ENCODE measurements around the gene LY9. TPM values are rescaled to one million over a fixed set of nuclear protein-coding genes. Genes with fewer than 3 reads are reported as not detected.
"Not testable (repeated sequence)": the region's sequence is repeated elsewhere in the genome, so short reads cannot be mapped to it uniquely, and the experiment has no call there.

Gene LY9
- total RNA-seq, 1 donor from 2014 or later, result not detected

DNA sequence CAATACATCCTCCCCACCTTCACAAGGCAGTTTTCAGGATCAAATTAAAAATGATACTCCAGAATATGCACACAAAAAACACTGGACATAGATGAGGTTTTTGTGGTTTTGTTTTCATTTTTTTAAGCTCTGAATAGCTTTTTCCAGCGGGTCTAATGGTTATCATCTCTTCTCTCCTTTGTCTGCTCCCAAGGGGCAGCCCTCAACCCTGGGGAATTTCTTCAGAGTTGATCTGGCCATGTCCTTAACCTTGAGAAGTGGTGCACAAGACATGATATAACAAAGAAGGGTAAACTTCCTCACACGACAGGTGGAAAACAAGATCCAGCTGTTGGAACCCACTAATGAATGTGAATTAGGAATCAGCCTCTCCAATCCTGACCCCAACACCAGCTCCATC lies 68.2 kb downstream of the LY9 start:
- no peak for DNase-seq (ENCODE audit: low read depth, low spot score)

DNA sequence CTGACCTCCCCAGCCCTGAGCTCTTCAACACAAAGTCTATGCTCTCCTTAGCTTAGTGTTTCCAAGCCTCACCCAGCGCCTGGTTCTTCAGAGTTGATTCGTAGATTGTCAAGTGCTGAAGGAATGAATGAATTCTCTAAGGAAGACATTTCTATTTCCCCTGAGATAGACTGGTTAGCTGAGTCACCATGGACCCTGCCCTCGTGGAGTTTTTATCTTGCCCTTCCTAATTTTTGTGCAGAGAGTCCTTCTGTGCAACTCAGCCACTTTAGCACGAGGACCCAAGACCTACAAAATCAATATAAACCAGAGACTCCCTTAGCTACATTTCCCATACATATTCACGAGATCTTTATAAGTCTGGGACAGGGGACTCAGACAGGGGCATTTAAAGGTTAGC lies 69.4 kb downstream of the LY9 start:
- no peak for DNase-seq (ENCODE audit: low read depth, low spot score)

DNA sequence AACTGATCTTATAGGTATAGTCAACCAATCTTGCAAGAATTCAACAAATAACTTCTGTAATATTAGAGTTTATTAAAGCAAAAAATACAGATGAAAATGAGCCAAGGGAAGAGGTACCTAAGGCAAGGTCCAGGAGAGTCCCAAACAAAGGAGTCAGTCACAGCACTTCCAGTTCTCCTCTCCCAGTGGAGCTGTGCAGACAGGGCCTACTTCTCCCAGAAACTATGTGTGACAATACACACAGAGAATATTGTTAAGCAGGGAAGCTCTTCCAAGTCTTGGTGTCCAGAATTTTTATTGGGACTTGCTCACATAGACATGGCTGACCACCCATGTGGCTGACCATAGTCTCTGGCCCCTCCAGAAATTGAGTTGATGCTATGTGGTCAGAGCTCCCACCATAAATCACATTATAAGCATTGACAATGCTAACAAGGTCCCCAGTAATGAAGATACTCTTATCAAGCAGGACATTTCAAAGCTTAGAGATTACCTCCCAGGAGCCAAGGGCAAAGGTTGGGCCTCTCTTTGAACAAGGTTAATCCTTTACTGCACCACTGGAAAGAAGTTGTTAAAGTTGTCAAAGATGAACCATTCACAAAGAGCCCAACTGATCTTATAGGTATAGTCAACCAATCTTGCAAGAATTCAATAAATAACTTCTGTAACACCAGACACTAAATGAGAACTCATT lies 70.2 kb downstream of the LY9 start:
- DNase-seq (ENCODE audit: low read depth, low spot score), result no peak

DNA sequence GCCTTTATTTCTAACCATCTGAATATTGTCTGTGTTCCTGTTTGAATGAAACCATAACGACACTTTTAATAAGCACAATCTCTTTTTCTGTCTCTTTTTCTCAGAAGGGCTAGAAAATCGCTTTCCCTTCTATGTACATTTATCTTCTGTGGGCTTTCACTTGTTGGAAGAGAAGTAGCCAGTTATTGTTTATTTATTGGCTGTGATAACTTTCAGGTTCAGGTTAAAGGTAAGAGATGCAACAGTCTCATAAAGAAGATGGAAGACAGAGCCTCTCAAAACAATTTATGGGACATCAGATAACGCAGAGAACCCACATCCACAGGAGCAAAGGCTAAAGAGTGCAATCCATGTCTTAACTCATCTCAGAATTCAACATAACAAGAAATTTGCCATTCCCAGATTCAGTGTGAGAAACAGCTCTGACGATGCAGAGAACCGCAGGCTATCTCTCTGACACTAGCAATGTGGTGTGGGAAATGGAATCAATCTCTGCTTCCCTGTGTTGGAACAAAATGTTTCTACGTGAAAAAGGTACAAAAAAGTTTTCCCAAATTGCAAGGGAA lies 70.8 kb downstream of the LY9 start:
- no peak for DNase-seq (ENCODE audit: low read depth, low spot score)

DNA sequence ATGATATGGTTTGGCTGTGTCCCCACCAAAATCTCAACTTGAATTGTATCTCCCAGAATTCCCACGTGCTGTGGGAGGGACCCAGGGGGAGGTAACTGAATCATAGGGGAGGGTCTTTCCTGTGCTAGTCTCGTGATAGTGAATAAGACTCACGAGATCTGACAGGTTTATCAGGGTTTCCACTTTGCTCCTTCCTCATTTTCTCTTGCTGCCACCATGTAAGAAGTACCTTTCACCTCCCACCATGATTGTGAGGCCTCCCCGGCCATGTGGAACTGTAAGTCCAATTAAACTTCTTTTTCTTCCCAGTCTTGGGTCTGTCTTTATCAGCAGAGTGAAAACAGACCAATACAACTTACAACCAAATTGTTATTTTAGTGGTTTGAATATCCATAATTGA lies 71.7 kb downstream of the LY9 start:
- DNase-seq (ENCODE audit: low read depth, low spot score), result not testable (repeated sequence)

DNA sequence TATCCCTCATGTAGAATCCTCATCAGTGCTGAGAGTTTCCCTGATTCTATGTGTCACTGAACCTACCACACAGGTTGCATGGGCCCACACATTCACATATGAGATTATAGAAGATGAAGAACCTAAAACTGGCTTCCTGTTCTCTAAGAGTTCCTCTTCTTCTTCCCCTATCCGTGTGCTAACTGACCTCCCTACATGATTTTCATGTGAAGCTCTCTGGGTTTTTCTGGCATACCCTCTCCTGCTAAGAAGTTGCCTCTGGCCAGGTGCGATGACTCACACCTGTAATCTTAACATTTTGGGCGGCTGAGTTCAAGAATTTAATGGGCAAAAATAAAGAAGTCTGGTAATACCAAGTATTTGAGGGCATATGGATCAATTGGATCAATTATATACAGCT lies 72.2 kb downstream of the LY9 start:
- DNase-seq (ENCODE audit: low read depth, low spot score), result no peak

DNA sequence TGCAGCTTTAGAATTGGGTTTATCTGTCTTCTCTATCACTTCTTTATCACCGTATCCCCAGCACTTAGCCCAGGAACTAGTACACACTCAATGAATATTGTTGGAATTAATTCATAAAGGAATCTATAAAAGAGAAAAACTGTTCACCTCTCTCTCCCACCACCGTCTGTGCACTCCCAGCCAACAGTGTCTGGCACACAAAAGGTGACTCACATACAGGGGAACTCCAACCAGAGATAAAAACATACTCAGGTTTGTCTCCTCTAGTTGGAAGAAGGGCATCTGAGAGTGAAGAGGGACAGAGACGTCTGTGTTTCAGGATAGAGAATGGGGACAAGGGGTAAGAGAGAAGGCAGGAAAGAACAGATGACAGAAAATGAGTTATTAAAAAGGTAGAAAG lies 79.0 kb downstream of the LY9 start:
- DNase-seq (ENCODE audit: low read depth, low spot score), result no peak

DNA sequence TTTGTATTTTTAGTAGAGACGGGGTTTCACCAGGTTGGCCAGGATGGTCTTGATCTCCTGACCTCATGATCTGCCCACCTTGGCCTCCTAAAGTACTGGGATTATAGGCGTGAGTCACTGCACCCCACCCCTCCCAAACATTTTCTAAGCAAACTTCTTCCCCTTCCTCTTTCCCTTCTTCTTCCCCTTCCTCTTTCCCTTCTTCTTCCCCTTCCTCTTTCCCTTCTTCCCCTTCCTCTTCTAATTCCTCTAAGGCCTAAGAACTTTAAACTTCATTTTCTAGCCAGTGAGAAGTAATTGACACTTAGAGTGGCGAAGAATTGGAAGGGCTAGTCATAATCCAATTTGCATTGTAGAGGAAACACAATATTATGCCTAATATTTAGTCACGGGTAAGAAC lies 79.6 kb downstream of the LY9 start:
- not testable (repeated sequence) for DNase-seq (ENCODE audit: low read depth, low spot score)

DNA sequence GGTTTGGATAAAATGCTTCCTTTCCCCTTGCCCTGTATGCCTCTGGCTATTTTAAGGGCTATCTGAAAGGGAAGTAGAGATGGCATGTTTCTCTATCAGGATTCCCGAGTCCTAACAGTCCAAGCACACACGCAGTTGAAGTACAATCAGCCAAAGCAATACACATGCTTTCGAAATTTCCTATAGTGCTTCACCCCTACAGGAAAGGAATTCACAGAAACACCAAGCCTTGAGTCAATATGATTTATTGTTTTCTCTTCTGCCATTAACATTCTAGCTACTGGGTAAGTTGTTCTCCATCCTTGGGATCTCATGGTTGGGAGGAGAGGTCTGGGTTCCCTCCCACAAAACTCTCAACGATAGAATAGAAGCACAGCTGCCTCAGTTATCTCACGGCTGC lies 80.3 kb downstream of the LY9 start:
- DNase-seq (ENCODE audit: low read depth, low spot score), result no peak

DNA sequence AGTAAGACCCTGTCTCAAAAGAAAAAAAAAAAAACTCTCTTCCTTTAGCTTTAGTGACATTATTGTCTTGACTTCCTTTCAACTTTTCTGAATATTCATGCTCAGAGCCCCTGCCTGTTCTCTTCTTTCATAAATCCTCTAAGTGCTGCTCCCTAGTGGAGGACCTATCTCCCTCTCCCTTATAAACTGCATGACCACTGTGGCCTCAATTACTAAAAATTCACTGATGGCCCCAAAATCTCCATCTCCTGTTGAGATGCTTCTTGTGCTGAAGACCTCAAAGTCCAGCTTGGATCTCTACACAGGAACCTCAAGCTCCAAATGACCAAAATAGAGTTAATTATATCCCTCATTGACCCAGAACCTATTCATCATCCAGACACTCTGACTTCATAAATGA lies 81.2 kb downstream of the LY9 start:
- DNase-seq (ENCODE audit: low read depth, low spot score), result no peak

Other genes starting within 250 kb of the LY9 start
- not detected in 2 replicates for gene CD84, start 216.7 kb upstream of the LY9 start, total RNA-seq
- not detected in 2 replicates for gene SLAMF1, start 149.1 kb upstream of the LY9 start, total RNA-seq
- not detected in 2 replicates for gene CD48, start 84.4 kb upstream of the LY9 start, total RNA-seq
- gene SLAMF7, start 56.9 kb upstream of the LY9 start, total RNA-seq, result not detected in 2 replicates
- not detected in 2 replicates for gene CD244, start 66.7 kb downstream of the LY9 start, total RNA-seq
- gene ITLN1, start 89.0 kb downstream of the LY9 start, total RNA-seq, result 0.32 TPM in 1 of 2 replicates, not detected in the other
- gene ITLN2, start 158.6 kb downstream of the LY9 start, total RNA-seq, result not detected in 2 replicates
- 242 and 246 TPM in 2 replicates for gene F11R, start 225.0 kb downstream of the LY9 start, total RNA-seq
- 19.1 and 44.2 TPM in 2 replicates for gene TSTD1, start 242.8 kb downstream of the LY9 start, total RNA-seq
- gene USF1, start 249.8 kb downstream of the LY9 start, total RNA-seq, result 95.7 and 127 TPM in 2 replicates

Measured in pulmonary artery endothelial cell (primary cell).